ENCODE results near the gene PNRC1.

The PNRC1 gene

DNA sequence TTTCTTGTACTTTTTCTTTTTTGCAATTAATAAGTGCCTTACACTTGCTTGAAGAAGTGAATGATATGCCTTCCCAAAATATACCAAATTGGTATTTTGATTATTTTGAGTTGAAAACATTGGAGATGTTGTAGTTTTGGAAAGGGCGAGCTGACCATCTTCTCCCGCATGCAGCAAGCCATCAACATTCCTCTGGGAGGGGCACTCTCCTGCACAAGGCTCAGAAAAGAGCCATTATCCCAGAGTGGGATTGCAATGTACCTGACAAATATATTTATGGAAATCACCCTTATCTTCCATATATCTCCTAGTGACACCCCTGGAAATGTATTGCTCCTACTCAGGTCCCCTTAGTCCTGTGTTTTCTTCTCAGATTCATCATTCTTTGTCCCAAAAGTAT, 22.8 kb upstream of the PNRC1 start:
- no peak for ATAC-seq
- no peak for TF ChIP-seq OSR1 (CRISPR knock-in tag; IDR thresholded peaks at IDR 0.05)
- TF ChIP-seq ISL1 (CRISPR knock-in tag; IDR thresholded peaks at IDR 0.05): no peak
- no peak for TF ChIP-seq TCF4 (CRISPR knock-in tag; IDR thresholded peaks at IDR 0.05; ENCODE audit: borderline replicate concordance)
- no peak for TF ChIP-seq PPARA (CRISPR knock-in tag; IDR thresholded peaks at IDR 0.05; ENCODE audit: borderline replicate concordance)
- TF ChIP-seq, protein P1, sequence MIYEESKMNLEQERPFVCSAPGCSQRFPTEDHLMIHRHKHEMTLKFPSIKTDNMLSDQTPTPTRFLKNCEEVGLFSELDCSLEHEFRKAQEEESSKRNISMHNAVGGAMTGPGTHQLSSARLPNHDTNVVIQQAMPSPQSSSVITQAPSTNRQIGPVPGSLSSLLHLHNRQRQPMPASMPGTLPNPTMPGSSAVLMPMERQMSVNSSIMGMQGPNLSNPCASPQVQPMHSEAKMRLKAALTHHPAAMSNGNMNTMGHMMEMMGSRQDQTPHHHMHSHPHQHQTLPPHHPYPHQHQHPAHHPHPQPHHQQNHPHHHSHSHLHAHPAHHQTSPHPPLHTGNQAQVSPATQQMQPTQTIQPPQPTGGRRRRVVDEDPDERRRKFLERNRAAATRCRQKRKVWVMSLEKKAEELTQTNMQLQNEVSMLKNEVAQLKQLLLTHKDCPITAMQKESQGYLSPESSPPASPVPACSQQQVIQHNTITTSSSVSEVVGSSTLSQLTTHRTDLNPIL (CRISPR knock-in tag; IDR thresholded peaks at IDR 0.05; ENCODE audit: low read depth): no peak
- TF ChIP-seq ZNF565 (CRISPR knock-in tag; conservative IDR thresholded peaks at IDR 0.05; ENCODE audit: low read depth): no peak
- TF ChIP-seq GLIS3 (CRISPR knock-in tag; IDR thresholded peaks at IDR 0.05): no peak
- TF ChIP-seq CSDC2 (CRISPR knock-in tag; IDR thresholded peaks at IDR 0.05): no peak
- no peak for TF ChIP-seq ESRRG (CRISPR knock-in tag; IDR thresholded peaks at IDR 0.05)
- no peak for TF ChIP-seq ZNF70 (CRISPR knock-in tag; IDR thresholded peaks at IDR 0.05)
- no peak for TF ChIP-seq TOX (CRISPR knock-in tag; IDR thresholded peaks at IDR 0.05; ENCODE audit: borderline replicate concordance)
- TF ChIP-seq, protein P2, sequence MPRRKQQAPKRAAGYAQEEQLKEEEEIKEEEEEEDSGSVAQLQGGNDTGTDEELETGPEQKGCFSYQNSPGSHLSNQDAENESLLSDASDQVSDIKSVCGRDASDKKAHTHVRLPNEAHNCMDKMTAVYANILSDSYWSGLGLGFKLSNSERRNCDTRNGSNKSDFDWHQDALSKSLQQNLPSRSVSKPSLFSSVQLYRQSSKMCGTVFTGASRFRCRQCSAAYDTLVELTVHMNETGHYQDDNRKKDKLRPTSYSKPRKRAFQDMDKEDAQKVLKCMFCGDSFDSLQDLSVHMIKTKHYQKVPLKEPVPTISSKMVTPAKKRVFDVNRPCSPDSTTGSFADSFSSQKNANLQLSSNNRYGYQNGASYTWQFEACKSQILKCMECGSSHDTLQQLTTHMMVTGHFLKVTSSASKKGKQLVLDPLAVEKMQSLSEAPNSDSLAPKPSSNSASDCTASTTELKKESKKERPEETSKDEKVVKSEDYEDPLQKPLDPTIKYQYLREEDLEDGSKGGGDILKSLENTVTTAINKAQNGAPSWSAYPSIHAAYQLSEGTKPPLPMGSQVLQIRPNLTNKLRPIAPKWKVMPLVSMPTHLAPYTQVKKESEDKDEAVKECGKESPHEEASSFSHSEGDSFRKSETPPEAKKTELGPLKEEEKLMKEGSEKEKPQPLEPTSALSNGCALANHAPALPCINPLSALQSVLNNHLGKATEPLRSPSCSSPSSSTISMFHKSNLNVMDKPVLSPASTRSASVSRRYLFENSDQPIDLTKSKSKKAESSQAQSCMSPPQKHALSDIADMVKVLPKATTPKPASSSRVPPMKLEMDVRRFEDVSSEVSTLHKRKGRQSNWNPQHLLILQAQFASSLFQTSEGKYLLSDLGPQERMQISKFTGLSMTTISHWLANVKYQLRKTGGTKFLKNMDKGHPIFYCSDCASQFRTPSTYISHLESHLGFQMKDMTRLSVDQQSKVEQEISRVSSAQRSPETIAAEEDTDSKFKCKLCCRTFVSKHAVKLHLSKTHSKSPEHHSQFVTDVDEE (CRISPR knock-in tag; IDR thresholded peaks at IDR 0.05): no peak
- no peak for TF ChIP-seq ZC3H10 (CRISPR knock-in tag; IDR thresholded peaks at IDR 0.05)
- TF ChIP-seq ZFP3 (CRISPR knock-in tag; IDR thresholded peaks at IDR 0.05): no peak

DNA sequence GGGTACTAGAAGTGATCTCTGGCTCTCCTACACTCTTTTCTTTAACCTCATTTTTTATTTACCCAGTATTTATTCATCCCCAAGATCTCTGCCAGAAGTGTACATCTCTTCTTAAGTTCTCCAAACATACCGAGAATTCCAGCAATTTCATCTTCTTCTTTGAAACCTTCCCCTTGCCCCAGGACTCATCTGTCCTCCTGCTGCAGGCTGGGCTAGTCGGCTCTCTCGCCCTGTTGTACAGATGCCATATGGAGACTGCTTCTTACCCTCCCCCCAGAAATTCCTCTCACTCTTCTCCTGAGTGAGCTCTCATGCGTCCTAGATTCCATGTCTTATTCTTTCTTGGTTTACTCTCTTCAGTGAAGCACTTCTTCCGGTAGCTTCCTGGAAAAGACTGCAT, 21.9 kb upstream of the PNRC1 start:
- TF ChIP-seq ZNF70 (CRISPR knock-in tag; IDR thresholded peaks at IDR 0.05) (no peak), ZFP30 (CRISPR knock-in tag; IDR thresholded peaks at IDR 0.05) (no peak), ZNF565 (CRISPR knock-in tag; conservative IDR thresholded peaks at IDR 0.05; ENCODE audit: low read depth) (no peak), ESRRG (CRISPR knock-in tag; IDR thresholded peaks at IDR 0.05) (no peak), CSDC2 (CRISPR knock-in tag; IDR thresholded peaks at IDR 0.05) (no peak), ARNTL (CRISPR knock-in tag; IDR thresholded peaks at IDR 0.05; ENCODE audit: borderline replicate concordance, low read depth) (no peak), SNAI2 (CRISPR knock-in tag; IDR thresholded peaks at IDR 0.05) (no peak)
- TF ChIP-seq, protein P1 (CRISPR knock-in tag; IDR thresholded peaks at IDR 0.05; ENCODE audit: low read depth): no peak
- no peak for ATAC-seq

DNA sequence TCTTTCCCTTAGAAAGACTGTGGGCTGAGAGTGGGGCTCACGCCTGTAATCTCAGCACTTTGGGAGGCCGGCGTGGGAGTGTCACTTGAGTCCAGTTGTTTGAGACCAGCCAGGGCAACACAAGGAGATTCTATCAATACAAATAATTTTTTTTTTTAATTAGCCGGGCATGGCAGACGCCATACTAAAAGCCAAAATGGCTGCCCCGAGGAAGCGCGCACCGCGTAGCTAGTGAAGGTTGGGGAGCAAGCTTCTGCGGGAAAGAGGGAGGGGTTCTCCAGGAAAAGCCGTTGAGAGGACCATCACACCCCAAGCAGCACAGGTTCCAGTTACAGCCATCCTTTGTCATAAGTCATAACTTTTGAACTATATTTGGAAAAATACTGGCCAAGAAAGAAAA, 21.3 kb upstream of the PNRC1 start:
- ATAC-seq: no peak
- TF ChIP-seq CSDC2 (CRISPR knock-in tag; IDR thresholded peaks at IDR 0.05) (no peak), ZFP3 (CRISPR knock-in tag; IDR thresholded peaks at IDR 0.05) (no peak), RARB (CRISPR knock-in tag; IDR thresholded peaks at IDR 0.05) (no peak), PPARA (CRISPR knock-in tag; IDR thresholded peaks at IDR 0.05; ENCODE audit: borderline replicate concordance) (no peak), GLIS3 (CRISPR knock-in tag; IDR thresholded peaks at IDR 0.05) (no peak), TOX (CRISPR knock-in tag; IDR thresholded peaks at IDR 0.05; ENCODE audit: borderline replicate concordance) (no peak)
- TF ChIP-seq, protein P2 (CRISPR knock-in tag; IDR thresholded peaks at IDR 0.05): no peak

DNA sequence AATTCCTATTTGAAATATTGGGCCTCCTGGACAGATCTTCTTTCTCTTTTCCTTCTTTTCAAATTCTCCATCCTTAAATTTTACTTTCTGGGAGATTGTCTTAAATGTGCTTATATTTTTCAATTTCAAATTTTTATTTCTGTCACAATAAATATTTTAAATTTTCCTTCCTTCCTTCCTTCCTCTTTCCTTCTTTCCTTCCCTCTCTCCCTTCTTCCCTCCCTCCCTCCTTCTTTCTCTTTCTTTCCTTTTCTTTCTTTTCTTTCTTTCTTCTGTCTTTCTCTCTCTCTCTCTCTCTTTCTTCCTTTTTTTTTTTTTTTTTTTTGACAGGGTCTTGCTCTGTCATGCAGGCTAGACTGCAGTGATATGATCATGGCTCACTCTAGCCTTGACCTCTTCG, 16.7 kb upstream of the PNRC1 start:
- no peak for ATAC-seq
- TF ChIP-seq ESRRG (CRISPR knock-in tag; IDR thresholded peaks at IDR 0.05): no peak
- TF ChIP-seq ZFP3 (CRISPR knock-in tag; IDR thresholded peaks at IDR 0.05): no peak
- no peak for TF ChIP-seq RARB (CRISPR knock-in tag; IDR thresholded peaks at IDR 0.05)
- TF ChIP-seq TOX (CRISPR knock-in tag; IDR thresholded peaks at IDR 0.05; ENCODE audit: borderline replicate concordance): no peak
- TF ChIP-seq, protein P2 (CRISPR knock-in tag; IDR thresholded peaks at IDR 0.05): no peak
- no peak for TF ChIP-seq ZNF8 (CRISPR knock-in tag; IDR thresholded peaks at IDR 0.05)
- no peak for TF ChIP-seq ZNF70 (CRISPR knock-in tag; IDR thresholded peaks at IDR 0.05)
- no peak for TF ChIP-seq CSDC2 (CRISPR knock-in tag; IDR thresholded peaks at IDR 0.05)
- TF ChIP-seq, protein P3, sequence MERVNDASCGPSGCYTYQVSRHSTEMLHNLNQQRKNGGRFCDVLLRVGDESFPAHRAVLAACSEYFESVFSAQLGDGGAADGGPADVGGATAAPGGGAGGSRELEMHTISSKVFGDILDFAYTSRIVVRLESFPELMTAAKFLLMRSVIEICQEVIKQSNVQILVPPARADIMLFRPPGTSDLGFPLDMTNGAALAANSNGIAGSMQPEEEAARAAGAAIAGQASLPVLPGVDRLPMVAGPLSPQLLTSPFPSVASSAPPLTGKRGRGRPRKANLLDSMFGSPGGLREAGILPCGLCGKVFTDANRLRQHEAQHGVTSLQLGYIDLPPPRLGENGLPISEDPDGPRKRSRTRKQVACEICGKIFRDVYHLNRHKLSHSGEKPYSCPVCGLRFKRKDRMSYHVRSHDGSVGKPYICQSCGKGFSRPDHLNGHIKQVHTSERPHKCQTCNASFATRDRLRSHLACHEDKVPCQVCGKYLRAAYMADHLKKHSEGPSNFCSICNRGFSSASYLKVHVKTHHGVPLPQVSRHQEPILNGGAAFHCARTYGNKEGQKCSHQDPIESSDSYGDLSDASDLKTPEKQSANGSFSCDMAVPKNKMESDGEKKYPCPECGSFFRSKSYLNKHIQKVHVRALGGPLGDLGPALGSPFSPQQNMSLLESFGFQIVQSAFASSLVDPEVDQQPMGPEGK (CRISPR knock-in tag; IDR thresholded peaks at IDR 0.05; ENCODE audit: borderline replicate concordance): no peak
- TF ChIP-seq ISL1 (CRISPR knock-in tag; IDR thresholded peaks at IDR 0.05): no peak
- no peak for TF ChIP-seq GLIS3 (CRISPR knock-in tag; IDR thresholded peaks at IDR 0.05)
- TF ChIP-seq TCF4 (CRISPR knock-in tag; IDR thresholded peaks at IDR 0.05; ENCODE audit: borderline replicate concordance): no peak
- TF ChIP-seq ARNTL (CRISPR knock-in tag; IDR thresholded peaks at IDR 0.05; ENCODE audit: borderline replicate concordance, low read depth): no peak
